Activated CD8-positive, alpha-beta memory T cell treated with anti-CD3 and anti-CD28 coated beads for 48 hours (primary cell): ENCODE results near the gene VPS29.
A peak's percentile ranks its signal among the peaks of the same experiment; 100 is the strongest.
"Not testable (repeated sequence)": the region's sequence is repeated elsewhere in the genome, so short reads cannot be mapped to it uniquely, and the experiment has no call there.

Experiments used
- DNase-seq, 3 experiments: peaks; one replicate each; pipeline ENCODE4 v3.0.0-alpha.2; 2020; ENCODE audit warnings: low read depth in 2 of 3, low spot score in 2 of 3

VPS29 gene

GRCh38 chr12:110501752-110502738 lies at the start of gene VPS29, which contains the start of gene RAD9B:
Gene VPS29, minus strand, starts transcription at chr12:110502111. Its CDS starts 60 bp downstream, at chr12:110502051.
Gene RAD9B, plus strand, starts transcription at chr12:110502331. Its CDS starts 7 bp downstream, at chr12:110502338.
- peak; percentile 92 to 96 (median 94) for DNase-seq

GRCh38 chr12:110550981-110551380 lies 49.1 kb upstream of the VPS29 start:
- DNase-seq = no peak

GRCh38 chr12:110549716-110550115 lies 47.8 kb upstream of the VPS29 start:
- DNase-seq = no peak

GRCh38 chr12:110548678-110549077 lies 46.8 kb upstream of the VPS29 start:
- no peak for DNase-seq

GRCh38 chr12:110547090-110547489 lies 45.2 kb upstream of the VPS29 start:
- DNase-seq = no peak

- no peak for DNase-seq
These were observed 44.4 kb upstream of the VPS29 start for GRCh38 chr12:110546339-110546738.

- no peak for DNase-seq
These were observed 43.9 kb upstream of the VPS29 start for GRCh38 chr12:110545812-110546211.

- DNase-seq = not testable (repeated sequence)
These were observed 43.3 kb upstream of the VPS29 start for GRCh38 chr12:110545259-110545658.

GRCh38 chr12:110543965-110544364 lies 42.1 kb upstream of the VPS29 start:
- DNase-seq = no peak

- DNase-seq = no peak
These were observed 41.5 kb upstream of the VPS29 start for GRCh38 chr12:110543252-110543959.

- DNase-seq = no peak
These were observed 38.1 kb upstream of the VPS29 start for GRCh38 chr12:110540048-110540447.

- no peak for DNase-seq
These were observed 37.1 kb upstream of the VPS29 start for GRCh38 chr12:110538869-110539622.

- DNase-seq = no peak
These were observed 35.9 kb upstream of the VPS29 start for GRCh38 chr12:110537605-110538409.

- DNase-seq = no peak
These were observed 35.1 kb upstream of the VPS29 start for GRCh38 chr12:110536834-110537604.

- DNase-seq = no peak
These were observed 32.9 kb upstream of the VPS29 start for GRCh38 chr12:110534811-110535210.

- no peak for DNase-seq
These were observed 31.7 kb upstream of the VPS29 start for GRCh38 chr12:110533607-110534006.

GRCh38 chr12:110532644-110533043 lies 30.7 kb upstream of the VPS29 start:
- DNase-seq = no peak

GRCh38 chr12:110531741-110532333 lies 29.9 kb upstream of the VPS29 start:
- DNase-seq = no peak

- no peak for DNase-seq
These were observed 28.6 kb upstream of the VPS29 start for GRCh38 chr12:110530511-110530910.
